ENCODE results near the gene STRIP1.
"Not testable (repeated sequence)": the region's sequence is repeated elsewhere in the genome, so short reads cannot be mapped to it uniquely, and the experiment has no call there.

Gene STRIP1

GRCh38 chr1:110070671-110071242 is 36.3 kb downstream of the STRIP1 start, which contains the start of gene ALX3:
Gene ALX3, minus strand, starts transcription at chr1:110070672. Its CDS starts 60 bp downstream, at chr1:110070612.
- DNase-seq, result no peak

DNA sequence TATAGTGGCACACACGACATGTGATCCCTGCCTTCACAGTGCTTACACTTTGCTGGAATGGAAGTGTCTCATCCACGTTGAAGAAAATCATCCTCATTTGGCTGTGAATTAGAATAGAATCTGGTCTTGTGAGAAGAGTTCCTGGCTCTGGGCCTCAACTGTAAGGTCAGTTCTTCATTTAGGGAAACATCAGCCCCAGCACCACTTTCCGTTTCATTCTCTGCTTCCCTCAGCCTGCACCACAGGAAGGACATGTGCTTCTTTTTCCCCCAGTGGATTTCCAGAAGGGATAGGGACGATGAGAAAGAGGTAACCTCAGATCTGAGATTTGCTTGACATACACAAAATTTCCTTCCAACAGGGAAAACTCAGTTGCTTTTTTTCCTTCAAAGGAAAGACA is 39.7 kb downstream of the STRIP1 start:
- DNase-seq, result no peak

DNA sequence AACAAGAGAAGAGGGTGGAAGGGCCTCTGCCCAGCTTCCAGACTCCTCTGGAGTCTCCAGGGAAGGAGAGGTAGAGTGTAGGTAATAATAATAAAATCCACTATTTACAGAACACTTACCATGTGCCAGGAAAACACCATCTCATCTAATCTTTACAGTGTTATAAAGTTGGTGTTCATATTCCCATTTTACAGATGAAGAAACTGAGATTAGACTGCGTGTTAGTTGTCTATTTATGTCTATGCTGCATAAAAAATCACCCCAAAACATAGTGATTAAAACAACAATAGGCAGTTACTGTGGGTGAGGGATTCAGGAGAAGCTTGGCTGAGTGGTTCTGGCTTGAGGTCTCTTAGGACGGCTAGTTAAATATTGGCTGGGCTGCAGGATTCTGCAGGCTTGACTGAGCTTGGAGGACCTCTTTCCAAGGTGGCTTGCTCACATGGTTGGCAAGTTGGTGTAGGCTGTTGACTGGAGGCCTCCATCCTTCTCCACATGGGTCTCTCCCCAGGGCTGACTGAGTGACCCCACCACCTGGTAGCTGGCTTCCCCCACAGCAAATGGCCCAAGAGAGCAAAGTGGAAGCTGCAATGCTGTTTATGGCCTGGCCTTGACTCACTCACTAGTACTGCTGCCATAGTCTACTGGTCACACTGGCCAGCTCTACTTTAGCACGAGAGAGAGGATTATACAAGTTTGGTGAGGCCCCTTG is 42.5 kb downstream of the STRIP1 start:
- no peak for DNase-seq

GRCh38 chr1:110079995-110080394 is 45.6 kb downstream of the STRIP1 start:
- not testable (repeated sequence) for DNase-seq

DNA sequence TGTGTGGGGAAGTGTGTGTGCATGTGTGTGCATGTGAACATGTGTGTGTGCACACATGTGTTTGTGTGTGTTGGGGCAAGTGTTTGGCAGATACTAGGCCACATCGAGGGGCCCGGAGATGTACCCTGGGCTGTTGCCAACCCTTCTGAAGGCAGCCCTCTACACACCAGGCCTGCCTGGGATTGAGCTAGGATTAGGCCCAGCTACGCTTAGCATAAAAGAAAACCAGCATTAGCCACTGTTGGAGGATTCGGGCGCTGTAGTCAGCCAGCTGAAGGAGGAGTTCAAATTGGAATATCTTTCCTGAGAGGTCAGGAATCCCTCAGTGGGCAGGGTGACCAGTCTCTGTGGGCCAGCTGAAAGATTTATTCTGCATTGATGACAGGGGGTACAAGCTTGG is 46.6 kb downstream of the STRIP1 start:
- DNase-seq, result no peak

GRCh38 chr1:110082477-110082876 is 48.1 kb downstream of the STRIP1 start:
- DNase-seq, result no peak

DNA sequence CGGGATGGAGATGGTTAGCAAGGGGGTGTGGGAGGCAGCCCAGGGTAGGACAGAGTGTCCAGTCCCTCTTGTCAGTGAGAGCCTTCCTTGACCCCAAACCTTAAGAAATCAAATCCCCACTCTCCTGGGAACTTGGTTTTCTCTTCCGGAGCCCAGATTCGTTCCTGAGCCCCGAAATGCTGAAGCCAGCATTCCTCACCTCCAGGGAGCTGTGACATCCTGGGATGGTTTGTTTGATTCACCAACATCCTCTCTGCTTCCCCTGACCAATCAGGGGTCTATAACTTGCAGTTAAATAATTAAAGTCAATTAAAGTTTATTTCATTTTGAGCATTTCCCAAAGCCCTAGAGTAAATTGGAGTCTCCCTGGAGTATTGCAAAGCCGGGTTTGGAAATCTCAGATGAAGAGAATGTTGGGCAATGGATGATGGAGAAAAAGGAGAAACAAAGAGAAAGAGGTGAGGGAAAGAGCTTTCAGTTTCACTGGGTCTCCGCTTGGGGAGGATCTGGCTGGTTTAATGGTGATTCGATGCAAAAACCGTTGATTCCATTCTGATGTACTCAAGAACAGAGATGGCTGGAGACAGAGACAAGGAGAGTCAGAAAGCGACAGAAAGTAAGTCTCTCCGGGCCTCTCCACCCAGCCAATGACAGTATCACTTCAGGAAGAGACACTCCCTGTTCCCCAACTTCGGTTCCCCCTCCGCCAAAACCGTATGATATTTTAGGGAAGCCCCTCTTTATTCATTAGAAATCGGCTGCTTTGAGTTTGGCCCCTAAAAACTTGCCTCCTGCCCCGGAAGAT is 48.8 kb downstream of the STRIP1 start:
- no peak for DNase-seq

DNA sequence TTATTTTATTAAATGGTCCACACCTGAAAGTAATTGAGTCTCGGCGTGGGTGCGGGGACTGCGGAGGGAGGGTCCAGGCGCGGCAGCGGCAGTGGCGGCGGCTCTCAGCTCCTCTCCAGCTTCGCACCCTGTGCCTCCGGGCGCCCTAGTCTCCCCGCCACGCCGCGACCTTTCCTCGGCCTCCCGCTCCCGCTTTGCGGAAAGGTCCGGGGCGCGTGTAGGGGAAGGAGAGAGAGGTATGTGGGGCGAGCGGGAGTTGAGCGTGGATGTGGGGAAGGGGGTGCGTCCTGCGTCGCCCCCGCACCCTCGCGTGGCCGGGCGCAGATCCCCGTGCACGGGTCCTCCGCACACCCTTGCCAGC is 49.4 kb downstream of the STRIP1 start:
- no peak for DNase-seq

- DNase-seq, result peak; percentile 31
These were observed 50.0 kb downstream of the STRIP1 start for GRCh38 chr1:110084227-110085078.

DNA sequence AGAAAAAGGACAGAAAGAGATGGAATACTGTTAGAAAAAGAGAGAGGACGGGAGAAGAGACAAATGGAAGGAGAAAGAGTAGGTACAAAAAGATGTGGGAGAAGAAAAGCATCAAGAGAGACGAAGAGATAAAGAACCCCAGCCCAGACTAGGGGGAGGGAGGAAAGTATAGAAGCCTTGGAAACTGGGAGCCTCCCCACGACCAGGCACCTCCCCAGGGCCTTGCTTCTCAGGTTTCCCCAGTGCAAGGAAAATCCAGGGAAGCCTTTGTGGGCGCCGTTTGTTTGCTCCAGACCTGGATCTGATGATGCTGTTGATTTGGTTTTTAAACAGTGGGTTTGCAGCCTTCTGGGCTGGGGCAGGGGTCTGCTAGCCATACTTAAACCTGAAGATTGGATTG is 51.2 kb downstream of the STRIP1 start:
- no peak for DNase-seq

DNA sequence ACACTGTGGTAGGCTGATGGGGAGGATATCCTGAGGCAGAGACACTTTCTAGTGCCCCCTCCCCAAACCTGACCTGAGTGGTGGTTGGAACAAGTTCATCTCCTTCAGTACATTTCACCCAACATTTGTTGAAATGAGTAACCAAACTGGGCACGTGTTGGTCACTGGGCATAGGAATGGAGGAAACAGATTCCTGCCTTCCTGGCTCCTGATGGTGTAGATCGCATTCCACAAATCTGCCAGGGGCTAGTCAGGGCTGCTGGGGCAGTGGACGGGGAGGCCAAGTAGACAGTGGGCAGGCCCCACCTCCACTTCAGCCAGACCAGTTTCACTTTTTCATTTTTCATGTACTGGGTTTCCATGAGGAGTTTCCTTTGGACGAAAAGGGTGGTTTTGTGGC is 52.5 kb downstream of the STRIP1 start:
- DNase-seq, result no peak

GRCh38 chr1:110087812-110088738 is 53.7 kb downstream of the STRIP1 start:
- DNase-seq, result no peak

DNA sequence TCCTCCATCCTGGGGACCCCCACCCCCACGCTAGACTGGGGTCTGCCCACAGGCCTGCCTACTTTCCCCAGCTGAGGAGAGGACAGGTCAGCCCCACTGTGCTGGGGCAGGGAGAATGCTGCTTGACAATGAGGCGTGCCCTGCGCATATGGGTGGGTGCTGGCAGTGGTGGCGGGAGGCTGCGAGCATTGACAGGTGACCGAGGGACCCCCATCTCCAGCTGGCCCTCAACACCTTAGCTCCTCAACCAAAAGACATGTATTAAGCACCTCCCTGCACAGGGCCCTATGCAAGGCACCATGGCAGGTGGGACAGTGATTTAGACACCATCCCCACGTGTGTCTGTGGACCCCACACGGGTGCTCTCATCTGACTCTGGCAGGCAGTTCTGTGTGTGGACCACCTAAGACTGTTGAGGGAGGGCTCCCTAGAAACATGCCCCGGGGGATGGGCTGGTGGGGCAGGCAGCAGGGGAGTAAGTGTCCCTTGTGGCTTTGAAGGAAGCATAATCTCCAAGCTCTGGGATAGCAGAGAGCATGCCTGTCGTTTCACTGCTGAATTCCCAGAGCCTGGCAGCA is 54.4 kb downstream of the STRIP1 start:
- DNase-seq, result no peak

GRCh38 chr1:110089561-110090275 is 55.3 kb downstream of the STRIP1 start:
- DNase-seq, result no peak

GRCh38 chr1:110091381-110091780 is 57.0 kb downstream of the STRIP1 start:
- DNase-seq, result no peak

GRCh38 chr1:110091791-110092190 is 57.4 kb downstream of the STRIP1 start:
- DNase-seq, result no peak

- DNase-seq, result no peak
These were observed 58.6 kb downstream of the STRIP1 start for GRCh38 chr1:110092991-110093390.

DNA sequence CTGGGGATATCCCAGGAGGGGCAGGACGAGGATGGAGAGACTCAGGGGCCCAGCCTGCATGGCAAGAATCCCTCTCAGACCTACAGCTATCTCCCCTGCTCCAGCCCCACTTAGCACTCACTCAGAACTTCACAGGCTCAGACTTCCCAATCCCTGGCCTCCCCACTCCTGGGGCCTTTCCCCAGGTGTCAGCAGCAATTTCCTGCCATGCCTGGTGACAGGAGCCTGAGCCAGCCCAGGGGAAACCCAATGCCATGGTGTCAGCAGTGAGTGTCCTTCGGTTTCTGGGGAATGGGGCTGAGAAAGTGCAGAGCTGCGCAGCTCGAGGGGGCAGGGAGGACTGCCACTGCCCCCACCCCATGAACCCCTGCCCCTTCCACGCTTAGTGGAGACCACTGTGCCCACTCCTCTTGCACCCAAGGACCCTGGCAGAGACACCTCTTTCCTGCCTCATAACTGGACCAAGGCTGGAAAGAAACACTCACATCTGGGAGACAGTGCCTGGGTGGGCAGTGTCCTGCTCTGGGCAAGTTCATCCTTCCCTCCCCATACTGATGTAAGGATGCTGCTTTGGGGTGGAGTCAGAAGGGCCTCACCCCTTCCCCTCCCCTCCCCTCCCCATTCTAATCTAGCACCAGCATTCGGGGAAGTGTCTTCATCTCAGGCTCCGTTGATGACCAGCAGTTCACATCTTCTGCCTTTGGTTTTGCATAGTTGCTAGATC is 60.7 kb downstream of the STRIP1 start:
- DNase-seq, result no peak

- DNase-seq, result no peak
These were observed 63.2 kb downstream of the STRIP1 start for GRCh38 chr1:110097507-110098221.

Measured in CD4-positive, alpha-beta T cell treated with Interferon gamma for 1 hour (primary cell).